SH-SY5Y (cell line): ENCODE measurements around the gene VPS35.

Experiments used
- GATA2 ChIP-seq: IDR thresholded peaks from 2 replicates; pipeline ENCODE4 v1.6.1; 2011; ENCODE audit warnings: mild to moderate bottlenecking, low read depth, low read length
- GATA3 ChIP-seq: IDR thresholded peaks from 2 replicates; pipeline ENCODE4 v1.6.1; 2011; ENCODE audit warnings: low read depth, mild to moderate bottlenecking, low read length, moderate library complexity

VPS35 gene

DNA sequence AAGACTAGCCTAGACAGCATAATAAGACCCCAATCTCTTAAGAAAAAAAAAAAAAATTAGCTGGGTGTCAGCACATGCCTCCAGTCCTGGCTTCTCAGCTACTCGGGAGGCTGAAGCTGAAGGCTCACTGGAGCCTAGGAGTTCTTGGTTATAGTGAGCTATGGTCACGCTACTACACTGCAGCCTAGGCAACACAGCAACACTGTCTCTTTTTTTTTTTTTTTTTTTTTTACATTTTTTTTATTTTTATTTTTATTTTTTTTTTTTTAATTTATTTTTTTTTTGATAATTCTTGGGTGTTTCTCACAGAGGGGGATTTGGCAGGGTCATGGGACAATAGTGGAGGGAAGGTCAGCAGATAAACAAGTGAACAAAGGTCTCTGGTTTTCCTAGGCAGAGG is 4.6 kb upstream of the VPS35 start:
- no peak for TF ChIP-seq GATA2
- TF ChIP-seq GATA3: no peak

DNA sequence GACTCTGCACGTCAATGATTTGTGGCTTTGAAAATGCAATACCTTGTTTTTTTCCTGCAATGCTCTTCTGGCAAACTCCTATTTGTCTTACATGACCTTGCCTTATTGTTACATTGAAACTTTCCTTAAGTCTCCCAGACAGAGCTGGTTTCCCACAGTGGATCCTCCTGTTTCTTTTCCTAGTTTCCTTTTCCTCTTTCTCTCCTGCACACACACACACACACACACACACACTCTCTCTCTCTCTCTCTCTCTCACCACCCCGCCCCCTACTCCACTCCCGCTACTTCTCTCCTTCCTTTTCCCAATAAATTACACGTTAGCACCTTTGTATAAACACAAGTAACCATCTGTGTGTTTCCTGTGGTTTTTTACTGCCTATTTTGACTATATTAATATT is 2.7 kb upstream of the VPS35 start:
- TF ChIP-seq GATA3 (no peak), GATA2 (no peak)

DNA sequence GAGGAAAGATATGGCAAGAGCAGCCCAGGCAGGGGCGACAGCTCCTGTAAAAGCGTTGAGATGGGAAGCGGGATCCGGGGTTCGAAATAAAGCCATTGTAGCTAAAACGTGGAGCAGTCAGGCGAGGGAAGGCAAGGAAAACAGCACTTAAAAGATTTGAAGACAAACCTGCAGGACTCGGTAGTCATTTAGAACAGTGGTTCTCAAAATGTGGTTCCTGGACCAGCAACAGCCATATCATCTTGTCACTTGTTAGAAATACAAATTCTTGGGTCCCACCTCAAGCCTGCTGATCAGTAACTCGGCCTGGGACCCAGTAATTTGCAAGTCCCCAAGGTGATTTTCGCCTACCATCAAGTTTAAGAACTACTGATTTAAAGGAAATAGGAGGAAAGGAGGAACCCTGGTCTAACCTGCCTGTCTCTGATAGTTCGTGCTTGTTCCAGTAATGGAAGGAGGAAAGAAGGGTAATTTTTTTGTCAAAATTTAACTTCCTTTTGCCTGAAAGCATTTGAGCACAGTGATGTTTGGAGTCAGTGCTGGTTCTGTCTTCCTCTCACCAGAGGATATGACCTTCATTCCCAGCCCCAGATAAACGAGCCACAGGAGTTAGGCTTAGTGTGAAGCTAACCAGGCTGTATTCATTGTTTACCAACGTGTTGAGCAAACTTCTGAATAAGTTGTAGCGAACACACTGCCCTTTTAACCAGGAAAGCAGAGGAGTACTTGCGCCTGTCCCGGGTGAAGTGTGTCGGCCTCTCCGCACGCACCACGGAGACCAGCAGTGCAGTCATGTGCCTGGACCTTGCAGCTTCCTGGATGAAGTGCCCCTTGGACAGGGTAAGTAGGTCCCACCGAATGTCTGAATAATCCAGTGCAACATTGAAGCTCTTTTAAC is 1.6 kb upstream of the VPS35 start:
- TF ChIP-seq GATA2 (no peak), GATA3 (no peak)

- no peak for TF ChIP-seq GATA3
- TF ChIP-seq GATA2: no peak
Measured at GRCh38 chr16:46689365-46690280, 645 bp upstream of the VPS35 start, which contains the start of gene ORC6. TSS of gene ORC6 (plus strand) at chr16:46689659. CDS start at chr16:46689706, 47 bp downstream.

GRCh38 chr16:46688101-46688653 is 801 bp downstream of the VPS35 start:
- no peak for TF ChIP-seq GATA3
- TF ChIP-seq GATA2: no peak

GRCh38 chr16:46687486-46687885 is 1.5 kb downstream of the VPS35 start:
- TF ChIP-seq GATA3 (no peak), GATA2 (no peak)

- TF ChIP-seq GATA3 (no peak), GATA2 (no peak)
Measured at GRCh38 chr16:46686815-46687473, 2.0 kb downstream of the VPS35 start.

- TF ChIP-seq GATA3: no peak
- no peak for TF ChIP-seq GATA2
Measured at GRCh38 chr16:46673320-46674013, 15.5 kb downstream of the VPS35 start.

DNA sequence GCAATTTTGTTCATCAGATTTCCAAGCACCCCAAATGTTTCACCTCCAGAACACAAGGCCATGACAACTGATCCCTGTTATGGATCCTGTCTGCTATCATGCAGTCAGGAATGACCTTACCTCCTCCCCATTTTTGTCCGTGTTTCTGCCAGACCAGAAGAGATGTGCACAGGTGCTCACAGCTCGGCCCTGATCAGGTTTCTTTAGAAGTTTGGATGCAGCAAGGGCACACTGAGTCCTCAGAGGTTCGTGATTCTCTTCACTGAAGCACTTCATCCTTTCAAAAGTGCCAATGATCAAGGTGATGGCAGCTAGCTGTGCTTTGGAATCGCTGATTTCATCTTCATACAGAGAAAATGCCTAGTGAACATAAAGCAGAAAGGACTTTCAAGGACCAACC is 26.9 kb downstream of the VPS35 start:
- no peak for TF ChIP-seq GATA3
- TF ChIP-seq GATA2: no peak

DNA sequence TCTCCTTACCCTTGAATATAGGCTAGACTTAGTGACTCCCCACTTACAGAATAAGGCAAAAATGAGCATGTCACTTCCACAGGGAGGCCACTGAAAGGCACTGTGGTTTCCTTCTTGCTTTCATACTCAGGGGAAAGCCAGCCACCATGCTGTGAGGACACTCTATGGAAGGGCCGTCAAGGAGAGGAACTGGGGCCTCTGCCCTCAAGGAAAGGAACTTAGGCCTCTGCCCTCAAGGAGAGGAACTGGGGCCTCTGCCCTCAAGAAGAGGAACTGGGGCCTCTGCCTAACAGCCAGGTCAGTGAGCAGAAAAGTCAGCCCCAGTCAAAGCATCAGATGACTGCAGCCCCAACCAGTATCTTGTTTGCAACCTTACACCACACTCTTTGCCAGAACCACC is 30.1 kb downstream of the VPS35 start:
- TF ChIP-seq GATA2: no peak
- TF ChIP-seq GATA3: no peak

DNA sequence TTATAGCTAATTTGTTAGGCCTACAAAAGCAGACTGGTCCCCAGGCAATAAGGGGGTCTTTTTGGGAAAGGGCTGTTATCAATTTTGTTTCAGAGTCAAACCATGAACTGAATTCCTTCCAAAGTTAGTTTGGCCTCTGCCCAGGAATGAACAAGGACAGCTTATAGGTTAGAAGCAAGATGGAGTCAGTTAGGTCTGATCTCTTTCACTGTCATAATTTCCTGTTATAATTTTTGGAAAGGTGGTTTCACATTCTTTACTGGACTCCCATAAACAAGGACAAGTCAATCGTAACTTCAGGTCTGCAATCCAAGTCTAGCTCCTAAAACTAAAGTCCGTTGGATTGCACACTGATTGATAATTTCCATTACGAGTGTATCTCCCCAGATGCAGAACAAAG is 37.7 kb downstream of the VPS35 start:
- no peak for TF ChIP-seq GATA2
- no peak for TF ChIP-seq GATA3

GRCh38 chr16:46650254-46650623 is 38.7 kb downstream of the VPS35 start:
- TF ChIP-seq GATA2 (no peak), GATA3 (no peak)

- TF ChIP-seq GATA3: no peak
- TF ChIP-seq GATA2: no peak
Measured at GRCh38 chr16:46649588-46650253, 39.3 kb downstream of the VPS35 start.

- TF ChIP-seq GATA3 (no peak), GATA2 (no peak)
Measured at GRCh38 chr16:46648656-46649055, 40.3 kb downstream of the VPS35 start.
